Tongue (tissue), 2 donors: ENCODE data around the gene RAB3IL1. TPM values are rescaled to one million over a fixed set of nuclear protein-coding genes. Genes with fewer than 3 reads are reported as not detected.
A peak's percentile ranks its signal among the peaks of the same experiment; 100 is the strongest.
"Not testable (repeated sequence)": the region's sequence is repeated elsewhere in the genome, so short reads cannot be mapped to it uniquely, and the experiment has no call there.

Source experiments
- DNase-seq: peaks from one replicate; pipeline ENCODE4 v3.0.0-alpha.2; 2015
- total RNA-seq: library from RNA; depleted of rRNA; stranded (reverse); fragments of >200 nt; gene quantifications from one replicate; pipeline ENCODE4 v1.2.3, GENCODE V29; 2014

RAB3IL1 gene
- total RNA-seq, 1 donor from 2014 or later = 19.6 TPM

GRCh38 chr11:61885784-61886580 lies 31.4 kb downstream of the RAB3IL1 start:
- no peak for DNase-seq

DNA sequence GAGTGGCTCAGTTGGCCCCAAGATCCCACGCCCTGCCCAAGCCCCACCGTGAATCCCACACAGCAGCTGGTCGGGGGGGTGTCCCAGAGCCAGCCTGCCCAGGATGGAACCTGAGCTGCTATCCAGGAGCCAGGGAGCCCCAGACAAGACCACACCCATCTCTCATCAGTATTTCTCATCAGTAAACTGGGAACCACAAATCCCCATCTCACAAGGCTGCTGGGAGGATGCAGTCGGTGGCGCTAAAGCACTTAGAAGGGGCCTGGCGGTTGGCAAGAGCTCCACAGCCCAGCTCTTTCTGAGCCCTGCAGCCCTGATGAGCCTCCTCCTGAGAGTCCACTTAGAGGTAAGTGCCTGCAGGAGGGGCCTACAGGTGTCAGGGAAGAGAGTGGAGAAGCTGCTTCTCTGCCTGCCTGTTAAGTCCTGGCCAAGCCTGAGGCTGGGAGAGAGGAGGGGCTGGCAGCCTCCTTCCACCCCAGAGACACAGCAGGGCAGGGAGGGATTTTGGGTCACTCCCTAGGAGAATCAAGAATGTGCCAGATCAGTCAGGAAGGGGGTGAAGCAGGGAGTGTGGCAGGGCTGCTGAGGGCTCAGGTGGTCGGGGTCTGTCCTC lies 32.1 kb downstream of the RAB3IL1 start:
- no peak for DNase-seq

DNA sequence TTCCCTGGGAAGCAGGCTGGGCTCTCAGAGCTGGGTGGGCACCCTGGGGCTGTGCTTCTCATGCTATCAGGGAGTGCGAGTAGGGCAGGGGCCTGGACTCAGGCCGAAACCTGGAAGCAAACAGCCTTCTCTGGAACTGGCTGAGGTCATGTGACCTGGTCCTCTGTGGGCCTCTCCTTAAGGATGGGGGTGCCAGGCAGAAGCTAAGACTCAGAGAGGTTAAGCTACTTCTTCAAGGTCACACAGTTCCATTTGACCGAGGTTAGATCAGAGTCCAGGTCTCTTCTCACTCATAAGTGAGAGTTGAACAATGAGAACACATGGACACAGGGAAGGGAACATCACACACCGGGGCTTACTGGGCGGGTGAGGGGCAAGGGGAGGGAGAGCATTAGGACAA lies 33.4 kb downstream of the RAB3IL1 start:
- no peak for DNase-seq

DNA sequence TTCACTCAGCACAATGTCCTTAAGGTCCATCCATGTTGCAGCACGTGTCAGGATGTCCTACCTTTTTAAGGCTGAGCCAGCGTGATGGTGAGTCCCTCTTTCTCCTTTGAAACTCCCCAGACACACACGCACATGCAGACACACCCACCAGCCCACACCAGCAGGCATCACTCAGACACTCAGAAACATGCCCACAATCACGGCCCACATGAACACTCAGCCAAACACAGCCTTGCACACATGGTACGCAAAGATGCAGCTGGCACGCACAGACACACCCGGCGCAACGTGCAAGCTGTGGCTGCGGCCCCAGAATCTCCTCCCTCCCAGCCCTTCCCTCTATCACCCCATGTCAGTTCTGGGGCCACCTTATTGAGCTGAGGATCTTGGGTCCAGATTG lies 34.0 kb downstream of the RAB3IL1 start:
- DNase-seq = no peak

DNA sequence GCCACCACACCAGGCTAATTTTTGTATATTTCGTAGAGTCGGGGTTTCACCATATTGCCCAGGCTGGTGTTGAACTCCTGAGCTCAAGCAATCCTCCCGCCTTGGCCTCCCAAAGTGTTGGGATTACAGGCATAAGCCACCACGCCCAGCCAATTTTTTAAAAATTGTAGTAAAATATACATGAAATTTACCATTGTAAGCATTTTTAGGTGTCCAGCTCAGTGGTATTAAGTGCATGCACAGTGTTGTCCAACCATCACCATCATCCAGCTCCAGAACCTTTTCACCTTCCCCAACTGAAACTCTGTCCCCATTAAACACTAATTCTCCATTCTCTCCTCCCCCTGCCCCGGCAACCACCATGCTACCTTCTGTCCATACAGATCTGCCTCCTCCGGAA lies 34.5 kb downstream of the RAB3IL1 start:
- no peak for DNase-seq

GRCh38 chr11:61882267-61882666 lies 35.1 kb downstream of the RAB3IL1 start:
- DNase-seq = not testable (repeated sequence)

DNA sequence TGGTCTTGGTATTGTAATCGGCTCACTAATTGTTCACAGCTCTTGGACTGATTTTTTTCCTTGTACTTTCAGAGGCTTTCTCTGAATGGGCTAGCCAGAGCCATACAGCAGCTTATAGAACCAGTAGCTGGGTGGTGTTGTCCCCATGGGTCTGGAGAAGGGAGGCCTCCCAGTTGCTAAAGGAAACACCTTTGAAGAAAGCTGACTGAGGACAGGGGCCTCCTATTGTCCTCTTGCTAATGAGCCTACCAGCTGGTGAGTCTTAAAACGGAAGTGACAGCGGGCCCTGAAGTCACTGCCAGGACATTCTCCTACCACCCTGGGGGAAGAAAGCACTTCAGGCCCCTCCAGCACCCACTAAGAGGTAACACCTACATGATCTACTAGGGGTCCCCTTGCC lies 36.0 kb downstream of the RAB3IL1 start:
- DNase-seq = no peak

DNA sequence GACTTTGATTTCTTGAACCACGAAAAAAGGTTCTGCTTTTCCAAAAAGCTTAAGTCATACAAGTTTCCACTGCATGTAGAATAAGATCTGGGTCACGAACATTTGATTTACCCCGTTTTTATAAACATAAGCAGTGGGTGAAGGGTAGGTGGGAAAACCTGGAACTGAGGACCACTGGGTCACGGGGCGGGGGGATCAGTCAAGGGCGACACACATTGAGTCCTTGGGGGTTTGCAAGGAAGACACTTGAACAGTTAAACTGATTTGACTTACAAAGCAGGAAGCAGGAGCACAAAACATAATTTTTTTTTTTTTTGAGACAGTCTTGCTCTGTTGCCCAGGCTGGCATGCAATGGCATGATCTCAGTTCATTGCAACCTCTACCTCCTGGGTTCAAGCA lies 36.9 kb downstream of the RAB3IL1 start:
- no peak for DNase-seq

DNA sequence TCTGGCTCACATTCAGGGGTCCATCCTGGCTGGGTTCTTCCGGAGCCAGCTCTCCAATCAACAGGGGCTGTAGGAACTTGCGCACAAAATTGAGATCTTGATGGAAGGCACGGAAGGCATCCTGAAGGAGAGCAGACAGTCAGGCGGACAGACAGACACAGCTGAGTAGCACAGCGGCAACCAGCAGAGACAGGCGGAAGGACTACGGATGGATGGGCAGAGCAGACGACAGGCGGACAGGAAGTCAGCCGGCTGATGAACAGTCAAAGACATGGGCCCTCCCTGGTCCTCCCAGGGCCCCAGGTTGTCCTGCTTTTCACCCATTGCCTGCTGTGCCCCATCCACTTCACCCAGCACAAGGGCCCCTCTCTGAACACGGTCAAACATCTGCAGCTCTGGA lies 37.3 kb downstream of the RAB3IL1 start:
- DNase-seq = no peak

DNA sequence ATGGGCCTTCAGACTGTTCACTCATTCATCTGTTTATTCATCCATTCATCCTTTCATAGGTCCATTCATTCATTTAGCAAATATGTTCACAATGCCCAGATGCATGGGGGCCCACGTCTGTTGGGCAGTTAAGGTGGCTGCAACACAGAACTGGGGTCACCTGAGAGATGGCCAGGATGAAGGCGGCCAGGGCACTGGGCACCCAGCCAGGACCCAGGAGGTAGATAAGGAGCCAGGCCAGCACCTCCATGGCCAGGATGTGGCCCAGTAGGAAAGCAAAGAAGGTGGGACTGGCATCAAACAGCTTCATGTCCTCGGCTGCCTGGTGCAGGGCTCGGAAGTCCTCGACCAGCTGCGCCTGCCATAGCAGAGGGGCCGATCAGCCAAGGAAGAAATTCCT lies 38.2 kb downstream of the RAB3IL1 start:
- DNase-seq = no peak

DNA sequence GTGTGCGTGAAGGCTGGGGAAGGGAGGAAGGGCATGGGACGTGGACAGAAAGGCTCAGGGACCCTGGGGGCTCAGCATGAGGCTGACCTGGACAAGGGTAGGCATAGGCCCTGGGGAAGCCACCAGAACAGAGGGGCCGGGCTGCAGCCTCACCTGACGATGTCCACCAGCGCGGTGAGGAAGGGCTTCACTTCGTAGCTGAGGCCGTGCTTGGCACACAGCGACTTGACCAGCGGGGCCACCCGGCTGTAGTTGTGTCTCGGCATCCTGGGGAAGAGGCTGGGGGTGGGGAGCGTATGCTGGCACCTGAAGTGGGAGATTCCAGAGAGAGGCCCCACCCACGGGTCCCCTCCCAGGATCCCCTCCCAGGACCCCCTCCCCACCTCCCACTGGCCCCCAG lies 41.7 kb downstream of the RAB3IL1 start:
- no peak for DNase-seq

DNA sequence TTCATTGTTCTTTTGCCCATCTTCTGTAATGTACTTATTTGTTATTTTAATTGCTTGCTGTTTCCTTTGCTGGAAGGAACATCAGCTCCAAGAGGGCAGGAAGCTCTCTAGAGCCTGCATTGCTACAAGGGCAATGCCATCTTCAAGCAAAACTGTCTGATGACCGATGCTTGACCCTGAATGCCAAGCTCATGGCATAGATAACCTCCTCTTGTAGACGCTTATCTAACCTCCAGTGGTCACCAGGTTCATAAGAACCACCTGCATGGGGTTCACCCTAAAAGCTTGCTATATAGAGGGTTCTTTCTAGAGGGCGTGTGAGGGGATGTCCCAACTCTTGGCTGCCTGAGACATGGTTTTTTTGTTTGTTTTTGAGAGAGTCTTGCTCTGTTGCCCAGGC lies 42.5 kb downstream of the RAB3IL1 start:
- DNase-seq = no peak

DNA sequence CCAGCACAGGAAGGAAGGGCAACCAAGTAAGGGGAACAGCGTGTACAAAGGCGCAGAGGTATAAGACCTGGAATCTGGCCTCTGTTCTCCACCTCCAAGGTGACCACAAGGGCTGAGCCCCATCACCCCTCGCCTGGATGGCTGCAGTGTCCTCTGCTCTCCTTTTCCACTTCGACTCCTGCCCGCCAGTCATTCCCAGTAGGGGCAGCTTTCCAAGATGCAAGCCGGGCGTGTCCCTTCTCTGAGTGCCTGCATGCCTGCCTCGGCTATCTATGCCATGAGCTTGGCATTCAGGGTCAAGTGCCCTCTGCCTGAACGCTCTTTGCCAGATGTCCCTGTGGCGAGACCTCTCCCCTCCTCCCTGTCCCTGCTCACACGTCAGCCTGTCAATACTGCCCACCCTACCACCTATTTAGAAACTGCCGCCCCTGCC lies 43.0 kb downstream of the RAB3IL1 start:
- peak; percentile 56 for DNase-seq

GRCh38 chr11:61873588-61874376 lies 43.6 kb downstream of the RAB3IL1 start:
- peak; percentile 37 for DNase-seq

DNA sequence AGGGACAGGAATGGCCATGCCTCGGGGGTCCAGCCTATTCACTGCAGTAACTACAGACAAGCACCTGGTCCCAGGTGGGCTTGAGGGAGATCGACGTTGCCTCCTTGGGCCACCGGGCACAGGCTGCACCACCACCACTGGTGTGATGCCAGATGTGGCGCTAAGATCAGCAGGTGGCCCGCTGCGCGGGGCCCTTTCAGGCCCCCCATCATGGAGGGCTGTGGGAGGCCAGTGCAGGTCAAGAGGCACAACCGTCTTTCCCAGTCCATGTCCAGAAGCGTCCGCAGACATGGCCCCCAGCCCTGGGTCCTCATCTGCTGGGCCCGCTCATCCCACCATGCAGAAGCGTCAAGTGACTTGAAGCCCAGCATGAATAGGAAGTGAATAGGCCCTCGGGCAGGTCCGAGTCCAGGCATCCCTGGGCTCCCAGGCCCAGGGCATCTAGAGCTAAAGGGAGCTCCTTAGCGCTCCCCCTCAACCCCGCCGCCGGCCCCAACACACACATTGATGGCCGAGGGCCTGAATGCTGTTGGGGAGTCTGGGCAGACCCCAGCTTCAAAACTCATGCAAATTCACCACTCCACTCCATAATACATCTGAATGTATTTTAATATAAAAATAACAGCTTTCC lies 44.3 kb downstream of the RAB3IL1 start:
- no peak for DNase-seq

GRCh38 chr11:61871158-61871597 lies 46.2 kb downstream of the RAB3IL1 start:
- peak; percentile 89 for DNase-seq

GRCh38 chr11:61870541-61871031 lies 46.8 kb downstream of the RAB3IL1 start:
- DNase-seq = no peak

- no peak for DNase-seq
These were observed 47.5 kb downstream of the RAB3IL1 start for GRCh38 chr11:61869708-61870451.

- DNase-seq = no peak
These were observed 48.0 kb downstream of the RAB3IL1 start for GRCh38 chr11:61869429-61869707.

DNA sequence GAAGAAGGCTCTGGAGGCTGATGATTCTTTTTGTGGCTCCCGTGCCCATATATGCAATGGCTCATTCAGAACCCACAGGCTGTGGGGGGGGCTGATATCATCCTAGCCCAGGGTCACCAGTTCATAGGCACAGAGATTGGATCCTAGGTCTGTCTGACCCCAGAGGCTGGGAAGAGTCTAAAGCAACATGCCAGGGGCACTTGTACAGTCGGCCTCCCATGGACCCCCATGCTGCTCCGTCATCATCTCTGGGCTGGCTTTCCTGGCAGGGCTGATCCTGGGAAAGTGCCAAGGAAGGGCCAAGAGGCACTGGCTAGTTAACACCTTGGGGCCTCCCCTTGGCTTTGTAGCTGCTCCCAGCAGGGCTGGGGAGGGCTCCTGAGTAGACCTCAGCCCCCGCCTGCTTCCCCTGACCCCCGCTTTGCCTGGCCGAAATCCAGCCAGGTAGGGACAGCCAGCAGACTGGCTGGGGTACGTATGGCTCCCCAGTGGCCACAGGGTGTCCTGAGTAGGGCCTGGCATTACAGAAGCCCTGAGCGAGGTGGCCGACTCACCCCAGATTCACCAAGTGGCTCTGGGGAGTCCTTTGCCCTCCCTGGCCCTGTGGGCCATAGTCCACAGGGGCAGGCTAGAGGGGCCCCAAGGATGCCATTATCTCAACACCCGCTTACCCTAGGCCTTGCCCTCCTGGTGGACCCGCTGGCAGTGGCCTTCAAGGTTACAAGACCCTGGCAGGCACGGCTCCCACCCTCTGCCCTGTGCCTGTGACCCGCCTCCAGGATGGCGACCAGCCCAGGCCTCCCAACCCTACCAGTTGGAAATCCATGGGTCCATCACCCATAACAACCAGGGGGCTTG lies 48.6 kb downstream of the RAB3IL1 start:
- no peak for DNase-seq

- DNase-seq = no peak
These were observed 50.4 kb downstream of the RAB3IL1 start for GRCh38 chr11:61866958-61867343.
